ENCODE results near the gene CDCA4. TPM values are rescaled to one million over a fixed set of nuclear protein-coding genes. Genes with fewer than 3 reads are reported as not detected.

CDCA4 gene
- polyA plus RNA-seq, 1 donor from 2014 or later, result 5.4 TPM

GRCh38 chr14:104968153-104968527 lies 52.7 kb downstream of the CDCA4 start:
- TF ChIP-seq EP300 (conservative IDR thresholded peaks at IDR 0.05; ENCODE audit: poor library complexity, severe bottlenecking), result no peak
- TF ChIP-seq, protein P1, sequence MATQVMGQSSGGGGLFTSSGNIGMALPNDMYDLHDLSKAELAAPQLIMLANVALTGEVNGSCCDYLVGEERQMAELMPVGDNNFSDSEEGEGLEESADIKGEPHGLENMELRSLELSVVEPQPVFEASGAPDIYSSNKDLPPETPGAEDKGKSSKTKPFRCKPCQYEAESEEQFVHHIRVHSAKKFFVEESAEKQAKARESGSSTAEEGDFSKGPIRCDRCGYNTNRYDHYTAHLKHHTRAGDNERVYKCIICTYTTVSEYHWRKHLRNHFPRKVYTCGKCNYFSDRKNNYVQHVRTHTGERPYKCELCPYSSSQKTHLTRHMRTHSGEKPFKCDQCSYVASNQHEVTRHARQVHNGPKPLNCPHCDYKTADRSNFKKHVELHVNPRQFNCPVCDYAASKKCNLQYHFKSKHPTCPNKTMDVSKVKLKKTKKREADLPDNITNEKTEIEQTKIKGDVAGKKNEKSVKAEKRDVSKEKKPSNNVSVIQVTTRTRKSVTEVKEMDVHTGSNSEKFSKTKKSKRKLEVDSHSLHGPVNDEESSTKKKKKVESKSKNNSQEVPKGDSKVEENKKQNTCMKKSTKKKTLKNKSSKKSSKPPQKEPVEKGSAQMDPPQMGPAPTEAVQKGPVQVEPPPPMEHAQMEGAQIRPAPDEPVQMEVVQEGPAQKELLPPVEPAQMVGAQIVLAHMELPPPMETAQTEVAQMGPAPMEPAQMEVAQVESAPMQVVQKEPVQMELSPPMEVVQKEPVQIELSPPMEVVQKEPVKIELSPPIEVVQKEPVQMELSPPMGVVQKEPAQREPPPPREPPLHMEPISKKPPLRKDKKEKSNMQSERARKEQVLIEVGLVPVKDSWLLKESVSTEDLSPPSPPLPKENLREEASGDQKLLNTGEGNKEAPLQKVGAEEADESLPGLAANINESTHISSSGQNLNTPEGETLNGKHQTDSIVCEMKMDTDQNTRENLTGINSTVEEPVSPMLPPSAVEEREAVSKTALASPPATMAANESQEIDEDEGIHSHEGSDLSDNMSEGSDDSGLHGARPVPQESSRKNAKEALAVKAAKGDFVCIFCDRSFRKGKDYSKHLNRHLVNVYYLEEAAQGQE (IDR thresholded peaks at IDR 0.05; ENCODE audit: borderline replicate concordance), result no peak
- no peak for TF ChIP-seq RAD21 (conservative IDR thresholded peaks at IDR 0.05)
- TF ChIP-seq EZH2 (IDR thresholded peaks at IDR 0.05; ENCODE audit: borderline replicate concordance, insufficient read depth, low read length, poor library complexity, severe bottlenecking), result no peak
- no peak for TF ChIP-seq MXI1 (conservative IDR thresholded peaks at IDR 0.05; ENCODE audit: poor library complexity, severe bottlenecking)
- no peaks in the 10 kb centered on the region for H4K20me1 ChIP-seq (ENCODE audit: insufficient read depth)
- no peaks in the 10 kb centered on the region for H3F3A ChIP-seq (ENCODE audit: insufficient read depth, low read length, poor library complexity, severe bottlenecking)
- no peak overlapping the region for H3K9ac ChIP-seq (ENCODE audit: low read length)
- H3K4me2 ChIP-seq (ENCODE audit: low read length), result no peak overlapping the region
- H3K4me3 ChIP-seq (ENCODE audit: low read length), result no peak overlapping the region
- no peaks in the 10 kb centered on the region for H3K9me2 ChIP-seq (ENCODE audit: insufficient read depth, low read length)
- no peaks in the 10 kb centered on the region for H3K79me2 ChIP-seq (replicated peaks; ENCODE audit: insufficient read depth, low read length)
- H3K9me3 ChIP-seq (ENCODE audit: low read length), result no peaks in the 10 kb centered on the region
- no peaks in the 10 kb centered on the region for H3K36me3 ChIP-seq (ENCODE audit: insufficient read depth, low read length)
- H2AFZ ChIP-seq (ENCODE audit: low read depth, low read length), result no peak overlapping the region
- H3K27ac ChIP-seq (ENCODE audit: low read length), result no peak overlapping the region
- H3K27me3 ChIP-seq (ENCODE audit: insufficient read depth, low read depth, low read length), result no peaks in the 10 kb centered on the region

DNA sequence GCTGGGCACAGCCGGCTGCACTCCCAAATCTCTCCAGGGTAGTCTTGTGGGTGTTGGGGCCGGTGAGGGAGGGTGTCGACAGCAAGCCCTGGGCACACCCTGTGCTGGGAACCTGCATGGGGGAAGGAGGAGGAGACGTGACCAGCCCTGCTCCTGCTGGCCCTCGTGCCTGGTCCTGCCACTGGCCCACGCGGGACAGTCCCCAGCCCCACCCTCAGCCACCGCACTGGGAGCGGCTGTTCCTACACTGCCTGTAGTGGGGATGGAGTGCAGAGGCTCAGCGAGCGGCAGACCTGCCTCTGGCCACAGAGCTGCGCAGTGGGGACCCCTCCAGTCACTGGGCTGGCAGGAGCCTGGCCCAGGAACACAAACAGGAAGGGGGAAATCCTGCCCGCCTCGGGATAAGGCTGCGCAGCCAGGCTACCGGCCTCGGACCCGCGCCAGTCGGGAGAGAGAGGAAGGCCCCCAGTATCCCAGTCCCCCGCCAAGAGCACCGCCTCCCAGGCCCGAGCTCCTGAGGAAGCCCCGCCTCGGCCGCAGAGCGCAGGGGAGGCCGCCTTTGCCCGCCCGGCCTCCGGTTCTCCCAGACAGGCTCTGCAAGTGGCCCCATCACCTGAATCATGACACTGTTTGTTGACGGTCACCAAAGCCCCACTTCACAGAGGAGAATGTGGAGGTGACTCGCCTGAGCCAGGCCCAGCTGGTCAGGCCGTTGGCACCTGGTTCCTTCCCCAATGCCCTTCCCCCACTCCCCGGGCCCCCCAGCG lies 53.3 kb downstream of the CDCA4 start:
- Histone ChIP-seq H3K27me3 (ENCODE audit: insufficient read depth, low read depth, low read length) (no peaks in the 10 kb centered on the region), H3F3A (ENCODE audit: insufficient read depth, low read length, poor library complexity, severe bottlenecking) (no peaks in the 10 kb centered on the region), H3K4me2 (ENCODE audit: low read length) (no peak overlapping the region), H2AFZ (ENCODE audit: low read depth, low read length) (no peak overlapping the region), H3K9ac (ENCODE audit: low read length) (no peak overlapping the region), H3K27ac (ENCODE audit: low read length) (no peak overlapping the region), H4K20me1 (ENCODE audit: insufficient read depth) (no peaks in the 10 kb centered on the region), H3K4me3 (ENCODE audit: low read length) (no peak overlapping the region), H3K9me3 (ENCODE audit: low read length) (no peaks in the 10 kb centered on the region), H3K36me3 (ENCODE audit: insufficient read depth, low read length) (no peaks in the 10 kb centered on the region), H3K9me2 (ENCODE audit: insufficient read depth, low read length) (no peaks in the 10 kb centered on the region), H3K79me2 (replicated peaks; ENCODE audit: insufficient read depth, low read length) (no peaks in the 10 kb centered on the region)
- TF ChIP-seq POLR2AphosphoS5 (IDR thresholded peaks at IDR 0.05), result no peak
- TF ChIP-seq, protein P1 (IDR thresholded peaks at IDR 0.05; ENCODE audit: borderline replicate concordance), result no peak
- TF ChIP-seq EZH2 (IDR thresholded peaks at IDR 0.05; ENCODE audit: borderline replicate concordance, insufficient read depth, low read length, poor library complexity, severe bottlenecking), result no peak

All from neural cell (in vitro differentiated cells).